ENCODE measurements around the gene EPC1. TPM values are rescaled to one million over a fixed set of nuclear protein-coding genes. Genes with fewer than 3 reads are reported as not detected.
"Not testable (repeated sequence)": the region's sequence is repeated elsewhere in the genome, so short reads cannot be mapped to it uniquely, and the experiment has no call there.

Gene EPC1
- total RNA-seq, 1 donor: 26.7 TPM

DNA sequence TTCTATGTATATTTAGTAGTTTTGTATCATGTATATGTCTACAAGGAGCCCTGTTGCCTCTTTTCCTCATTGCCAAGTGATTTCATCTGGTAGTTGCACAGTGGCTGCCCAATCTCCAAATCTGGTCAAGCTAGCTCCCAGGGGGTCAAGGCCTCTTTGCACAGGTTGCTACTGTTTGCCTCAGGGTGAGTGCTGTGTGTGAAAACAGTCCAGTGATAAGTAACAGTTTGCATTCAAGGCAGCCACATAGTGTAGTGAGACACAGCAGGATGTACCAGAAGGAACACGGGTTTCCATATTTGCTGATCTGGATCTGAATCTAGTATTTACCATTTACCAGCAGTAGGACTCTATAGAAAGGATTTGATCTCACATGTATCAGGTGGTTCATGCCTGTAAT lies 13.3 kb upstream of the EPC1 start:
- no peak overlapping the region for H3K4me3 ChIP-seq (ENCODE audit: low read depth, low read length)
- TF ChIP-seq, protein P1, sequence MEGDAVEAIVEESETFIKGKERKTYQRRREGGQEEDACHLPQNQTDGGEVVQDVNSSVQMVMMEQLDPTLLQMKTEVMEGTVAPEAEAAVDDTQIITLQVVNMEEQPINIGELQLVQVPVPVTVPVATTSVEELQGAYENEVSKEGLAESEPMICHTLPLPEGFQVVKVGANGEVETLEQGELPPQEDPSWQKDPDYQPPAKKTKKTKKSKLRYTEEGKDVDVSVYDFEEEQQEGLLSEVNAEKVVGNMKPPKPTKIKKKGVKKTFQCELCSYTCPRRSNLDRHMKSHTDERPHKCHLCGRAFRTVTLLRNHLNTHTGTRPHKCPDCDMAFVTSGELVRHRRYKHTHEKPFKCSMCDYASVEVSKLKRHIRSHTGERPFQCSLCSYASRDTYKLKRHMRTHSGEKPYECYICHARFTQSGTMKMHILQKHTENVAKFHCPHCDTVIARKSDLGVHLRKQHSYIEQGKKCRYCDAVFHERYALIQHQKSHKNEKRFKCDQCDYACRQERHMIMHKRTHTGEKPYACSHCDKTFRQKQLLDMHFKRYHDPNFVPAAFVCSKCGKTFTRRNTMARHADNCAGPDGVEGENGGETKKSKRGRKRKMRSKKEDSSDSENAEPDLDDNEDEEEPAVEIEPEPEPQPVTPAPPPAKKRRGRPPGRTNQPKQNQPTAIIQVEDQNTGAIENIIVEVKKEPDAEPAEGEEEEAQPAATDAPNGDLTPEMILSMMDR (IDR thresholded peaks at IDR 0.05; ENCODE audit: insufficient read depth, low read length): no peak
- no peak for DNase-seq (ENCODE audit: low read depth)

DNA sequence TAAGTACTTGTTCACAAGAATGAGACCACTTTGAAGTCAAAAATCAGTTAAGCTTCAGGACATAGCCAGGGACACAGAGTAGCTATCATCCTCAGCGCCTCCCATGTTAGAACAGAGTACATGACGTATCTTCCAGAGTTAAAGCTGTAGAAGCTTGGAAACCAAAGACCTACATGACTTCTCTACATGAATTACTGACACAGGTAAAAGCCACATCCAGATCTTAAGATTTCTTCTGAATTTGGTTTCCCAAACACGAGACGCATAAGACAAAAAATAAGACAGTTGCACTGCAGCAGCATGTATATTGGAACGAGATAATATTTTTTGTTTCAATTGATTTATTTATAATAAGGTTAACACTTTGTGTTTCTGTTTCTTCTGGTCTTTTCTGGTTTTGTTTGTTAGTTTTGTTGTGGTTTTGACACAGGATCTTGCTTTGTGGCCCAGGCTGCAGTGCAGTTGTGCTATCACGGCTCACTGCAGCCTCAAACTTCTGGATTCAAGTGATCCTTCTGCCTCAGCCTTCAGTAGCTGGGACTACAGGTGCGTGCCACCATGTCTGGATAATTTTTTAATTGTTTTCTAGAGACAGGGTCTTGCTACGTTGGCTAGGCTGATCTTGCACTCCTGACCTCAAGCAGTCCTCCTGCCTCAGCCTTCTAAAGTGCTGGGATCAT lies 10.2 kb upstream of the EPC1 start:
- TF ChIP-seq, protein P1 (IDR thresholded peaks at IDR 0.05; ENCODE audit: insufficient read depth, low read length): no peak
- no peak for DNase-seq (ENCODE audit: low read depth)
- H3K4me3 ChIP-seq (ENCODE audit: low read depth, low read length): no peak overlapping the region

DNA sequence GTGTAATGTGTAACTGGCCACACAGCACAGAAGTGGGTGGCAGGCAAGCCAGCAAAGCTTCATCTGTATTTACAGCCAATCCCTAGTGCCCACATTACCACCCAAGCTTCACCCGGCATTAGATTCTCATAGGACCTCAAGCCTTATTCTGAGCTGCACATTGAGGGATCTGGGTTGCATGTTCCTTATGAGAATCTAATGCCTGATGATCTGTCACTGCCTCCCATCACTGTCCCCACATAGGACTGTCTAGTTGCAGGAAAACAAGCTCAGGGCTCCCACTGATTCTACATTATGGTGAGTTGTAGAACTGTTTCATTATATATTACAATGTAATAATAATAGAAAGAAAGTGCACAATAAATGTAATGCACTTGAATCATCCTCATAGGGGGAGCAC lies 7.7 kb upstream of the EPC1 start:
- H3K4me3 ChIP-seq (ENCODE audit: low read depth, low read length); DNase-seq (ENCODE audit: low read depth): not testable (repeated sequence)

DNA sequence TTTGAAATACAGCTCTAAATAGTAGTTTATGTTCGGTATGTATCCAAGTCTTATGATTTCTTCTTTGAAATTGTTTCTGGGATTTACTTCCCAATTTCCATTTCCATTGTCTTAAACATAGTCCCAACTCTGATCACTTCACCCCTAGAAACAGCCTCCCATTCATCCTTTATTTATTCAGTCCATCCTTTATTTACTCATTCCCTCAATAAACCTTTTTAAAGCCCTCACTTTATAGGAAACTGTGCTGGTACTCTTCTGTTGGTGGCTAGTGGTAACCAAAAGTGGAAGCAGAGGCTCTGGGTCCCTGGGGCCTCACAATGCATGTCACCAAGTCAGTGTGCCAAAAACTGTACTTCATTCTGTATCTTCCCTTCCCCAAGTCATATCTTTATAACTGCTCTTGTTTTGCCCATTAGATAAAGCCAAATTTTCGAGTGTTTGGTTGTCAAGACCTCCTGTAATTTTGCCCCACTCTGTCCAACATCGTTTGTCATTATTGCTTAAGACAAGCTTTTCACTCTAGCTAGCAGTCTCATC lies 3.9 kb upstream of the EPC1 start:
- no peak for DNase-seq (ENCODE audit: low read depth)
- no peak overlapping the region for H3K4me3 ChIP-seq (ENCODE audit: low read depth, low read length)
- TF ChIP-seq, protein P1 (IDR thresholded peaks at IDR 0.05; ENCODE audit: insufficient read depth, low read length): no peak

DNA sequence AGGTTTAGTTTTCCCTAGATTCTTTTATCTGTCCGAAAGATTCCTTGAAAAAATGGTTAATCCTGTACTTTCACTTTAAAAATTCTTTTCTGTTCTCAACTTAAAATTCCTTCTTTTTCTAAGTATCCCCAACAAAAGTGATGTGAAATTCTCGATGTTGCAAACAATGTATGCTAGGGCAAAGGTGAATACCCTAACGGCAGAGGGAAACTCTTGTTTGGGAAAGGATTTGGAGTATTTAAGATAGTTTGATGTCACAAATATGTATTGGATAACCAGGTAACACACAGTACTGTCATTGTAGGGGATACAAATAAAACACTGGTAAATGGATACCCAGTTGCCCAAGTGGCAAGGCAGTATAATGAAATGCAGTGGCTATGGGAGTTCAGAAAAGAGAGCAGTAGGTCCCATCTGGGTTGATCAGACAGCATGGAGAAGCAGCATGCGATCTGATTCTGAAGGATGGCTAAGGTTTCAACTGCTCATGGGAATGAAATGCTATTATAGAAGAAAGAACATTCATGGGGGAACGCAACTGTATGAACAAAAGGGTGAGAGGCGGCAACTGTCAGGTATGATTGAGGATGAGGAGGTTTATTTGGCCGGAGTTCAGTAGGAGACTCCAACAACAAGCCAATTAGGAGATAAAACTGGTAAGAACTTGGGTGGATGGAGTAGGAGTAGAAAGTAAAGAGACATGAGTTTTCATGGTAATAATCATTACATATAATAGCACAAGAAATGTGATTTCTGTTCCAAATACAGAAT lies 3.2 kb upstream of the EPC1 start:
- H3K4me3 ChIP-seq (ENCODE audit: low read depth, low read length): no peak overlapping the region
- DNase-seq (ENCODE audit: low read depth): no peak
- TF ChIP-seq, protein P1 (IDR thresholded peaks at IDR 0.05; ENCODE audit: insufficient read depth, low read length): no peak

DNA sequence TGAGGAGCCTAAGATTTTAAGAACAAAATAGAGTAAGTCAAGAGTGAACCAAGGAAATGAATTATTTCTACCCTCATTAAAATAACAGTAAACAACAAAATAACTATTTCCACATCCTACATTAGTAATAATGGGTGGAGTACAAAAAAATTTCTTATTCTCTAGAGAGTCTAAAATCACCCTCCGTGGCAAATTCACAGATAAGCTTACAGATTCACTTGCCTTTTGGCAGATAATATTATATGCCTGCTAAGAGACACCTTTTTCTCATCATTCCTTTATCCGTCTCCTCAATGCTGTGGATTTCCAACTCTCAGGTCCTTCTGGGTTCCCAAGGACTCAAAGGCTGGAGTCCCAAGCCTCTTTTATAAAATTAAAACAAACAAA lies 2.2 kb upstream of the EPC1 start:
- DNase-seq (ENCODE audit: low read depth): no peak
- TF ChIP-seq, protein P1 (IDR thresholded peaks at IDR 0.05; ENCODE audit: insufficient read depth, low read length): no peak
- no peak overlapping the region for H3K4me3 ChIP-seq (ENCODE audit: low read depth, low read length)

All from fibroblast of the aortic adventitia (primary cell).